ENCODE measurements around the gene PPARGC1A.

Gene PPARGC1A

DNA sequence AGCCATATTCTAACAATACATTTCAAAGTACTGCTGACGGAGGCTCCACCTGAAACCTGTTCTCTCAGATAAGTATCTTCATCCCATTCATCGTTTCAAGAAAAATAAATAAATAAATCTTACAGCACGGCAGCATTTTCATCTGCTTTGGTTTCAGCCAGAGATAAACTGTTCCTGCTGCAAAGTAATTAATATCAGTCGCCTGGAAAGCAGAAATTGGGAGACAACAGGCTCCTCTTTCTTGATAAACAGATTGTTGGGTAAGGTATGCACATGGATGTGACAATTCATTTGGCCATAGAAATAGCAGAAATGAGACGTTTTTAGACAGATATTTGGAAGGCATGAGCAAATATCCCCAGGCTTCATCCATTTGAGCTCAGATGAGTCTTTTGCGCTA, 110.4 kb downstream of the PPARGC1A start:
- in situ Hi-C loops (cut with HindIII; ENCODE audit: low sequenced_read_pairs): no loop called here

DNA sequence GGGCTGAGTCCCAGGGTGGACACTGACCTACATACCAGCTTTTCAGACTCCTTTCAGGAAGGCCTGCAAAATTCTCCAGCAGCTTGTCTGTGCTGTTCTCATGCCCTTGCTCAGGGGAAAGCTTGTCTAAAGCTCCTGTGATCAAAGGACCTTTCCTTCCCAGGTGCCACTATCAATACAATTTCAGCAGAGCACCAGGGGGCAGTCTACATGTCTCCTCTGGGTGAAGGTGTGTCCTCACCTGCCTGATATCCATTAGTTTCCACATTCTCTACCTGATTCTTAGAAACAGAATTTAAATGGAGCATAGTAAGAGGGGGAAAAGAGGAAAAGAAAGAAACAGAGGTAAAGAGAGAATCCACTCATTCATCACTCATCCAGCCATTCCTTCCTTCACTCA, 114.2 kb downstream of the PPARGC1A start:
- in situ Hi-C loops (cut with HindIII; ENCODE audit: low sequenced_read_pairs): no loop called here

DNA sequence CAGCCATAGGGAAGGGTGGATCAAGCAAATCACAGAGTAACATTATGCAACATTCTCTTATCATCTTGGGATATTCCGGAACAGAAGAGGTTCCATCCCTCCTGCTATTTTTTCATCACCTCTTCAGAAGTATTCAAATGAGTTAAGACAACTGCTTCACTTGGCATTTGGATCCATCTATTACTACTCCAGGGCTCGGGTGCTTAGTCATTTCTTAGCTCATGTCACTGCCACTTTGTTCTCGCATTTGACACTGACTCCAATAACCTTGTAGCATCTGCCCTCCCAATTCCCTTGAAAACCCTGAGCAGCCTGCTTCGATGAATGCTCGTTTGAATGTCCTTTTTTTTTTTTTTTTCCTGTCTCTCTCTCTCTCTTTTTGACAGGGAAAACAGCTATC, 114.9 kb downstream of the PPARGC1A start:
- in situ Hi-C loops (cut with HindIII; ENCODE audit: low sequenced_read_pairs): no loop called here

DNA sequence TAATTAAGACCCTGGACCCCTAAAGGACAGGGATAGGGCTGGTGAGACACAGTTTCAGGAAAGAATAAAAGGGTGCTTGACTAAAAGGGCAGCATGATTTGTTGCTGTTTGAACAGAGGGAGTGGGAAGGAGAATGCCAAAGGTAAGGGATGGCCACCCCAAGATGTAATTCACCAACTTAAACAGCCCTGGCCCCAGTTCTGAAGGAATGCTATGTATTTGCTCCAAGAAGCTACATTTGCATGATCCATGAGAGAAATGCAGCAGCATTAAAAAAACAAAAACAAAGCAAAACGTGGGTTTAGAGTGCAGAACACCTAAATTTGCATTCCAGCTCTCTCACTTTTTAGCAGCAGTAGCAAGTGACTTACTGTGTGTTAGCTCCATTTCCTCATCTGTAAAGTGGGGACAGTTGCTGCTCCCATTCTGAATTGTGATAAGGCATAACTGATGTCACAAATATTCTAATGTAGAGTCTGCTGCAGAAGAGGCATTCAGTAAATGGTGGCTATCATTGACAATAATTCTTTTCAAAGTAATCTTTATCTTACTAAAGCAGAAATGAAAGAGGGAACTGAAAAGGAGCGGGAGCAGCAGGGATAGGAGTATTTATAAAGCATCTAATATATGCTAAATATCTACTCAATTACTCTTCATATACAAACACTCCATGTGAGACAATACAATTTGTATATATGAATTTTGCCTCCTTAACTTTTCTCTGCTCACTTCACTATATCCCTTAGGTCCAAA, 115.8 kb downstream of the PPARGC1A start:
- in situ Hi-C loops (cut with HindIII; ENCODE audit: low sequenced_read_pairs): no loop called here

DNA sequence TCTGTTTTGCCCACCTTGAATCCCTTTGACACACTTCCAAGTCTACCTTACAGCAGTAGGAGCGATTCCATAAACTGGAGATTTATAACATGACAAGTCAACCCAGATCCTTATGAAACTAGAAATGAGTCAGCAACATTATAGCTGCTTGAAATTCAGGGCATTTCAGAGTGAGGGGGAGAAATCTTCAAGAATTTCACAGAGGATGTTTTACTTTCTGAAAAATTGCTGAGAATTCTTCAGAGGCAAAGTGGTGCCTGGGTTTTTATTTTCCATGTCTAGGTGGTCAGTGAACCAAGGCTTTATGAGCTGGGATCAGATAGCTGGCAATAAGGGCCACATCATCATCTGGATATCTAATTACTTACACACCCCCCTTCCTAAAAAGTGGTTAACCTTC, 119.8 kb downstream of the PPARGC1A start:
- in situ Hi-C loops (cut with HindIII; ENCODE audit: low sequenced_read_pairs): no loop called here

DNA sequence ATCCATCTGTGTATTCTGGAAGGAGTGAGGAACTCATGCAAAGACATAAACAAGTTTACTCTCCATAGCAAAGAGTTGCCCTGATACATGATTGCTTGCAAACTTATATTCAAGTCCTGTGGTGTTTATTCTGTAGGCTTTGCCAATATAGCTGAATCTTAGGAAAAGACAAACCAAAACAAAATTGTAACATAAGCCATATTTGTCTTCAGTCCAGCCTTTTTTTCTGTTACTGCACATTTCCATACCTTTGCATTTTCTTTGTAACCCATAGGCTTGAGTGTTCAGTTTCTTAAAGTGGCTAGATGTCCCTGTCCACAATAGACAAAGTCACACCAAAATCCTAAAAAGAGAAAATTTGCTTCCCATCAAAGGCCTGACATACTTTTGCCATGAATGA, 120.4 kb downstream of the PPARGC1A start:
- in situ Hi-C loops (cut with HindIII; ENCODE audit: low sequenced_read_pairs): no loop called here

DNA sequence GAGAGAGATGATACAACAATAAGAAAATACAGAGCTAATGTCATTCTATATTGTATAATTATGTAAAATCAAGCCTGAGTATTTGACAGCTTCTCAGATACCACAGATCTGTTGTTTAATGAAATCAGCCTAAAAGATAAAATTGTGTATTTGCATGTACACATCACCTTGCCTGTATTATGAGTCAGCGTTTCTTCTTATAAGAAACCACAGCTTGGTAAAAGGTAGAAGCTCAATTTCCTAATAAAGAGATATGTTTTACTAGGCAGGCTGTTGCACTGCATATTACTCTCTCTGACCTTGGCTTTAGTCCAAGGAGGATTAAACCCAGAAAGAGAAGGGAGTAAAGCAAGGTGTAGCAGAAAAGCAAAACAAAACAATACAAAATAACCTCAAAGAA, 121.3 kb downstream of the PPARGC1A start:
- in situ Hi-C loops (cut with HindIII; ENCODE audit: low sequenced_read_pairs): no loop called here

DNA sequence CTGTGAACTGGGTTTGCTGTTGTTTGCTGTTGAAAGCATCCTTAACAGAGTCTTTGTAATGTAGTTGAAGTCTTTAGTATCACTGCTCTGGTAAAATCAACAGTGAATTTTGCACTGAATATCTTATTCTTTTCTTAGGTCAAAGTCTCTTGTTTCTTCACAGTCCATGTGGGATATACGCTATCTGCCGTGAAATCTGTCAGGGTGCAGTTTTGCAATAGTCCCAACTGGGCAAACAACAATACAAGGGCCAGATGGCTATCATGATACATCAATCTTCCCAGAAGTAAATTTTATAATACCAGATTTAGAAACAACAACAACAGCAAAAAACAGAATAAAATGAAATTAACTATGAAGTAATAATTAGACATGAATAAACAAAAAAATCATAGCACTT, 123.5 kb downstream of the PPARGC1A start:
- in situ Hi-C loops (cut with HindIII; ENCODE audit: low sequenced_read_pairs): no loop called here

DNA sequence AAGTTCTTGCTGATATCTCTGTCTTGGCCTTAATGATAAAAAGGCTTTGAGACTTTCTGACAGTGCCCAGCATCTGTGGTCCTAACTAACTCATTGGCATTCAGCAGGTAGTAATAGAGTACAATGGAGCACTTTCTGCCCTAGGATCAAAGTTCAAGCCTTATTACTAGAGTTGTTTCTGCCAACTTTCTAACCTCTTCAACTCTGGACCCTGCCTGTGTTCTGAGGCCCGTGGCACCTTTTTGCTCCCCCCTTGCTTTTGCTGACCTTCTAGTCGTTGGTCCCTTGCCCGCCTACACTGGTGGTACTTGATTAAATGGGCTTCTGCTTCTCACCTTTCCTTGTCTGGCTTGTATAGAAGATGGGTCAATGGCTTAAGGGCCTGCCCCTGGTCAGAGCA, 126.3 kb downstream of the PPARGC1A start:
- in situ Hi-C loops (cut with HindIII; ENCODE audit: low sequenced_read_pairs): no loop called here

DNA sequence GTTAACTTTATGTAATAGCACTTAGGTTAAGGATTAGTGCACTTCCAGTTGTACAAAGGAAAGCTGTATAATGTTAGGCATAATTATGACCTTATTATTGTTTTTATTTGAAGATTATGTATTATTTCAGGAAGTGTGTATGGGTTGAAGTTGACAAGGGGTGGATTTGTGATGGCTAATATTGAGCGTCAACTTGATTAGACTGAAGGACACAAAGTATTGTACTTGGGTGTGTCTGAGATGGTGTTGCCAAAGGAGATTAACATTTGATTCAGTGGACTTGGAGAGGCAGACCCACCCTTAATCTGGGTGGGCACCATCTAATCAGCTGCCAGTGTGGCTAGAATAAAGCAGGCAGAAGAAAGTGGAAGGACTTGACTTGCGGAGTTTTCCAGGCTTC, 127.3 kb downstream of the PPARGC1A start:
- in situ Hi-C loops (cut with HindIII; ENCODE audit: low sequenced_read_pairs): no loop called here

DNA sequence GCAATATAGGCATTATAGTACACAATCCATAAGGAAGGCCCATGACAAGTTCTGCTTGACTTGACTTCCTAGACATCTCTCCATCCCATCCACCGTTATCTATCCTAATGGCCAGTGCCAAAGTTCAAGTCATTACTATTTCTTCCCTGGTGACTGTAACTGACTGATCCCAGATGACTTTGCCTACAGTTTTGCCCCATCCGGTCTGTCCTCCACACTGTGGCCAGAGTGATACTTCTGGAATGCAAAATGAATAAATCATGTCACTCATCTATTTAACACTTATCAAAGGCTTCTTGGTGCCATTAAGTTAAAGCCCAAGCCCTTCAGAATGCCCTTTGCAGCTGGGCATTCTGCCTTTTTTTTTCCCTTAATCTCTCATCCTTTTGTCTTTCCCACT, 130.8 kb downstream of the PPARGC1A start:
- in situ Hi-C loops (cut with HindIII; ENCODE audit: low sequenced_read_pairs): no loop called here

DNA sequence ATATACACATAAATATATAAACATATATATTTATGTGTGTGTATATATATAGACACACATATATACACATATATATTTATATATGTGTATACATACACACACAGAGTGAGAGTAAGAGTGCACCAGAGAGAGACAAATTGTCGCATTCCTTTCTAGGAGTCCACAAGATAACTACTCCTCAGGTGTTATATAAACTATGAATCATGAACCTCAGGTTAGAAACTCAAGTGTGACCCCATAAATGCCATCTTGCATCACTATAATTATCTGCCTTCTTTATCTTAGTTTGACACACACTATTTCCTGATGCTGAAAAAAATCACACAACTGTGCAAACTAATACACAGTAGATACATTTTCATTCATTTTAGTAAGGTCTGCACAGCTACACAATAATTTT, 135.2 kb downstream of the PPARGC1A start:
- in situ Hi-C loops (cut with HindIII; ENCODE audit: low sequenced_read_pairs): no loop called here

DNA sequence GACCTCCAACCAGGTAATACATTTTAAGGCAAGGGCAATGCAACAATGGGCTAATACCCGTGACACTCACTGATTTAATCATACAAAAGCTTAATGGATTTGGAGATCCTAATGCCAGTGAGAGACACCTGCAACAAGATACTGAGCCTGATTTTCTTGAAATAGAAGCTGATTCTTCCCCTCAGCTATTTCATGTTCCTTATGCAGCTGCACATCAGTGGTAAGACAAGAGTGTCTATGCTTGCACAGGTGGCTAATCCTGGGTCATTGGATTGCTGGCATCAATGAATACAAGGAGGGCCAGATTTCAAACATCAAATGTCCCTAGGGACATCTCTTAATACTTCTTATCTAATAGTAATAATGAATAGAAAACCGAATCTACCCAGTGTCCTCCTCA, 139.7 kb downstream of the PPARGC1A start:
- in situ Hi-C loops (cut with HindIII; ENCODE audit: low sequenced_read_pairs): no loop called here

DNA sequence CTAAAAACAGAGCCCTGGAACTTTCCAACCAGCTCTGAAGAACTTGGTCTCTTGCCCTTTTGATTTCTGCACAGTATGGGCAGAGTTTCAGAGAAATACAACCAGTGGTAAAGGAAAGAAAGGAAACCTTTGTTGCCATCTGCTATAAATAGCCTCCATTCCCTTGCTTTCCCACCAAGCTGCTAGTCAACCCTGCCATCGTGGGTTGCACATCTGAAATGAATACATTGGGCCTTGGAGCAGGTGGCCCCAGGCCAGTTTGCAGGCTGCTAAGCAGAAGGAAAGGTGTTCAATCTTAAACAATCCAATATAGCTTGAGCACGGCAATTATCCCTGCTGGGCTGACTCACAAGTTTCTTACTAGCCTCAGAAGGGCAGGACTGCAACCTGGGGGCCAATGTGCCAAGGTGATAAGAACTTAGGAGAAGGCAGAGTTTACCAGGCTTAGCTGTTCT, 142.5 kb downstream of the PPARGC1A start:
- in situ Hi-C loops (cut with HindIII; ENCODE audit: low sequenced_read_pairs): no loop called here

DNA sequence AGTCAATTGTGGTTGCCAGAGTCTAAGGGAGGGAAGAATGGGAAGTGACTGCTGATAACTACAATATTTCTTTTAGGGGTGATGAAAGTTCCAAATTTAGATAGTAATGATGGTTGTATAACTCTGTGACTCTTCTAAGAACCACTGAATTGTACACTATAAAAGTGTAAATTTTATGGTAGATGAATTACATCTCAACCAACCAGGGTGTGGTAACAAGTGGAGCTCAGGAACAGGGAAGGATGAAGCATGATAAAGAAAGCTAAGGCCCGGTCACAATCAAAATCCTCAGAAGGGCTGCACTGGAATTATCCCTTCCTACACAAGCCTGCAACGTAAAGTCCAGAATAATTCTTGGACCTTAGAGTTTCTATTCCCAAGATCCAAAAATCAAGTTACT, 143.2 kb downstream of the PPARGC1A start:
- in situ Hi-C loops (cut with HindIII; ENCODE audit: low sequenced_read_pairs): no loop called here

DNA sequence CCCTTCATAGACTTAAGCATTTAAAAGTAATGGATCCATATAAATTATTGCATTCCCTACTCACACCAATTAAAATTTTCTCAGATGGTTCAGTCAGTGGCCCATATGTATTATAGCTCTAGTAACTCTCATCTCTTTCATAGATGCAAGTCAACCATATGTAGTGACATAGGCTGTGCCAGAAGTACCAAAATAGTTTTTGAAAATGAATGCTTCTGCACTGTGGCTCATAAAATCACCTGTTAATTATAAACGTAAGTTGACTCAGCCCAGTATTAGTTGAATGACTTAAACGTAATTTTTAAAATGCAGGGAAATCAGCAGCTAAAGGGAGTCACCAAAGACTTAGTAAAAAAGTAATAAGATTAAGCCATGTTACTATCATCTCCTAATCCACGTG, 143.8 kb downstream of the PPARGC1A start:
- in situ Hi-C loops (cut with HindIII; ENCODE audit: low sequenced_read_pairs): no loop called here

DNA sequence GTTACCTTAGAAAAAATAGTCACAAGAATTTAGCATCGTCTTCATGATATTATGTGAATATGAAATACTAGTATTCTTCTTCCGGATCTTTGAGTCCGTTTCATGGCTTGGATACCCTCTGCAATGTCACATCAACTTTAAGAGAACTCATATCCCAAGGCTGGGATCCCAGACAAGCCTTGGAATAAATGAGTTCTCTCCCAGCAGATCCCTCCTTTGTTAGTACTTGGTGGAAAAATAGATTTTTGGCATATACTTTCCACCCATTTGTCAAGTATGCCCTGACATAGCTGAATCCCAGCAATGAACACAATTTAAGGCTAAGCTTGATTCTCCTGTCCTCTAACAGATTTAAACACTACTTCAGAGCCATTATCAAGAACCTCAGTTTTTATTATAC, 144.5 kb downstream of the PPARGC1A start:
- in situ Hi-C loops (cut with HindIII; ENCODE audit: low sequenced_read_pairs): no loop called here
